GM21619 (cell line): ENCODE measurements around the gene CADPS.

Source experiments
- ATAC-seq: cut with Tn5 transposase; IDR thresholded peaks from one replicate; pipeline ENCODE4 v1.9.1; 2021; ENCODE audit not compliant: unreplicated experiment

Gene CADPS

GRCh38 chr3:62653796-62654195 is 221.4 kb downstream of the CADPS start:
- no peak for ATAC-seq

- ATAC-seq, result no peak
Observed at GRCh38 chr3:62647711-62648110, 227.5 kb downstream of the CADPS start.

GRCh38 chr3:62644493-62644892 is 230.7 kb downstream of the CADPS start:
- ATAC-seq, result no peak

GRCh38 chr3:62638316-62638715 is 236.9 kb downstream of the CADPS start:
- no peak for ATAC-seq

- no peak for ATAC-seq
Observed at GRCh38 chr3:62636235-62636826, 238.9 kb downstream of the CADPS start.

GRCh38 chr3:62632510-62633294 is 242.5 kb downstream of the CADPS start:
- no peak for ATAC-seq

GRCh38 chr3:62631488-62631887 is 243.7 kb downstream of the CADPS start:
- ATAC-seq, result no peak

- ATAC-seq, result no peak
Observed at GRCh38 chr3:62630664-62631063, 244.6 kb downstream of the CADPS start.

- no peak for ATAC-seq
Observed at GRCh38 chr3:62625268-62625667, 249.9 kb downstream of the CADPS start.

GRCh38 chr3:62624185-62624584 is 251.0 kb downstream of the CADPS start:
- ATAC-seq, result no peak

GRCh38 chr3:62622553-62623174 is 252.6 kb downstream of the CADPS start:
- ATAC-seq, result no peak

- ATAC-seq, result no peak
Observed at GRCh38 chr3:62621925-62622324, 253.3 kb downstream of the CADPS start.

GRCh38 chr3:62621176-62621575 is 254.0 kb downstream of the CADPS start:
- ATAC-seq, result no peak

- no peak for ATAC-seq
Observed at GRCh38 chr3:62615258-62615849, 259.9 kb downstream of the CADPS start.

GRCh38 chr3:62614527-62614926 is 260.7 kb downstream of the CADPS start:
- ATAC-seq, result no peak

GRCh38 chr3:62611541-62612240 is 263.5 kb downstream of the CADPS start:
- no peak for ATAC-seq

- no peak for ATAC-seq
Observed at GRCh38 chr3:62607287-62608029, 267.8 kb downstream of the CADPS start.

- no peak for ATAC-seq
Observed at GRCh38 chr3:62605413-62606068, 269.7 kb downstream of the CADPS start.

- ATAC-seq, result no peak
Observed at GRCh38 chr3:62604751-62605351, 270.4 kb downstream of the CADPS start.

- no peak for ATAC-seq
Observed at GRCh38 chr3:62604298-62604697, 270.9 kb downstream of the CADPS start.
